Retina (tissue), 1 donor: ENCODE data around the gene NAALADL2.

Experiments
- DNase-seq: peaks from one replicate; pipeline ENCODE4 v3.0.0-alpha.2; 2016

The NAALADL2 gene

DNA sequence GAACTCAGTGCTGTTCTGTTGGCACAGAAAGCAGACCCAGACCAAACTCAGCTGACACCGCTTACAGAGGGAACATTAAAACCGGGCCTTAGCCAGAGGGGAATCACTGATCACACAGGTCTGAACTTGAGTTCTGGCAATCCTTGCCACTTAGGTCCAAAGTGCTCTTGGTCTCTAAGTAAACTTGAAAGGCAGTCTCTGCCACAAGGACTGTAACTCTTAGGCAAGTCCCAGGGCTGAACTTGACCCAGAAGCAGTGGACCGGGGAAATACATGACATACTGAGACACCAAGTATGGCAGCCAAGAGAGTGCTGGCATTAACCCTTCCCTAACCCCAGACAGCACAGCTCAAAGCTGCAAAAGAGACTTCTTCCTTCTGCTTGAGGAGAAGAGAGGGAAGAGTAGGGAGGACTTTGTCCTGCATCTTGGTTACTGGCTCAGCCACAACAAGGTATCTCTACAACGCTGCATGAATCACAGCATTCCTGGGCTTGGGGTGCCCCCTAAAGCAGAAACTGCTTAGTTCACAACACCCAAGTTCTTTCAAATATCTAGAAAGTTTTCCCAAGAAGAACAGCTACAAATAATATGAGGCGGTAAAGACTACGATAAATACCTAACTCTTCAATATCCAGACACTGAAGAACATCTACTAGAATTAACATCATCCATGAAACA, 32.5 kb downstream of the NAALADL2 start:
- DNase-seq, result no peak

- no peak for DNase-seq
These were observed 47.9 kb downstream of the NAALADL2 start for GRCh38 chr3:174907027-174907426.

- no peak for DNase-seq
These were observed 48.7 kb downstream of the NAALADL2 start for GRCh38 chr3:174907628-174908407.

GRCh38 chr3:174931473-174932353, 72.6 kb downstream of the NAALADL2 start:
- no peak for DNase-seq

GRCh38 chr3:174936590-174936989, 77.5 kb downstream of the NAALADL2 start:
- DNase-seq, result no peak

GRCh38 chr3:174937478-174937877, 78.3 kb downstream of the NAALADL2 start:
- DNase-seq, result no peak

GRCh38 chr3:174938102-174938501, 79.0 kb downstream of the NAALADL2 start:
- no peak for DNase-seq

- no peak for DNase-seq
These were observed 81.0 kb downstream of the NAALADL2 start for GRCh38 chr3:174940151-174940550.

DNA sequence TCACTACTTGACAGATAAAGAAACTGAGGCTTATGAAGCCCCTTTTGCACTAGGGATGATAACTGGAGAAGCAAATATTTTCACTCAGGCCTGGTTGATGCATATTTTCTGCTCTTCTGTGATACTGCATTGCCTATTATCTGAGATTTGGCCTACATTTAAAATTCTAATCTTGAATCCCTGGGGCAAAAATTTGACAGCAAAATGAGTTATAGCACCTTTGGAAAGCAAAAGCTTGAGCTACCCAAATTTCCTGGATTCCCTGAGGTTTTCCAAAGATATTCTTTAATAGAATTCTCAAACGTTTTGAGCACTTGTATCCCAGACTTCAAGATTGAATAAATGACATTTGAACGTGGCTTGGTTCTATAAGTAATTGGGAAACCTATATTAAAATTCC, 86.1 kb downstream of the NAALADL2 start:
- DNase-seq, result no peak

- no peak for DNase-seq
These were observed 86.8 kb downstream of the NAALADL2 start for GRCh38 chr3:174945951-174946350.

DNA sequence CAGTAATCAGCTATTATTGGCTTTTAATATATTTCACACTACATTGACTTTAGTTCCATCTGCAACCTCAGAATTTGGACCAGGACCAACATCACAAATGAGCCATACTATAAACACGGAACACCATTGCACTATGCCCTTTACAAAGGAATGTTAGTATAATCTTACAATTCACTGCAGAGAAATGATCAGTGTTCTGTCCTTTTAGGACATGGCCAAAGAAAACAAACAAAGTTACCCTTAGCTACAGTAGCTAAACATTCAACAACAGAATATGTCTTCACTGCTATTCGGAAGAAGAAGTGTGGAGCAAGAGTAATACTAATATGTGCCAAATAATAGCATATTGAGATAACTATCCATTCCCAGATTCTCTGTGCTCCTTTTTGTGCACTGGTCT, 90.4 kb downstream of the NAALADL2 start:
- DNase-seq, result no peak

DNA sequence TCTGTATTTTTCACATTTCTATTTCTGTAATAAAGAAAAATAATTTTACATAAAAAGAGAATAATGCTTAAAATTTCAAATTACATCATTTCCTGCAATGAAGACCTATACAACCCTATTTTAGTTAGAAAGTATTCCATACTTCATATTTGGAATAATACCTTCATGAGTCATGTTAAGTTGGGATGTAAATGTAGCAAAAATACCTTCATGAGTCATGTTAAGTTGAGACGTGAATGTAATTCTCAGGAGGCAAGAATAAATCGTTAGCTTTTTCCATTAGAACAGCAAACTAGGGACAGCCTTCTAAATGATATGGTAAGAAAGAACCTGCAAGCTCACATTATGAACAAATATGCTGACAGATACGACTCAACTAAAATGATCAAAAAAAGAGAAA, 91.9 kb downstream of the NAALADL2 start:
- DNase-seq, result no peak

DNA sequence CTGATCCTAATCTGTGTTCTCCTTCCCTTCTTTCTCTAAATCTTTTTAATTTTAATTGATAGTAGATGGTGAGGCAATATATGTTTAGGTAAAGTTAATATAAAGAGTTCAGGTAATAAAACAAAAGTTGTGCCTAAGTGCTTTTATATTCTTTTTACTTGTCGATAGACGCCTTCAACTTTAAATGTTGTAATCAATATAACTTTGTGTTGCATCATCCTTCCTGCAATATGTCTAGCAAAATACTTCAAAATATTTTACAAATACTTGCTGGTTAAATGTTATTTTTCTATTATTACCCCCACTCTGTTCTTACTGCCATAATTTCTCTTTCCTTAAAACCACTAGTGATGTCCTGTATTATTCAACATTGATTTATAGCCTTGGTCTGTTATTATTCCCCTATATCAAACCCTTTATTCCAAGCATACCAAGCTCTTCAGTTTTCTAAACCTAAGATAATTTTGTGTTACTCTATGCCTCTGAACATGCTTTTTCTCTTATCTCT, 92.4 kb downstream of the NAALADL2 start:
- no peak for DNase-seq

GRCh38 chr3:174953068-174953467, 93.9 kb downstream of the NAALADL2 start:
- no peak for DNase-seq

- no peak for DNase-seq
These were observed 96.4 kb downstream of the NAALADL2 start for GRCh38 chr3:174955513-174956016.

GRCh38 chr3:174957081-174957480, 97.9 kb downstream of the NAALADL2 start:
- no peak for DNase-seq

GRCh38 chr3:174957551-174958001, 98.4 kb downstream of the NAALADL2 start:
- no peak for DNase-seq

DNA sequence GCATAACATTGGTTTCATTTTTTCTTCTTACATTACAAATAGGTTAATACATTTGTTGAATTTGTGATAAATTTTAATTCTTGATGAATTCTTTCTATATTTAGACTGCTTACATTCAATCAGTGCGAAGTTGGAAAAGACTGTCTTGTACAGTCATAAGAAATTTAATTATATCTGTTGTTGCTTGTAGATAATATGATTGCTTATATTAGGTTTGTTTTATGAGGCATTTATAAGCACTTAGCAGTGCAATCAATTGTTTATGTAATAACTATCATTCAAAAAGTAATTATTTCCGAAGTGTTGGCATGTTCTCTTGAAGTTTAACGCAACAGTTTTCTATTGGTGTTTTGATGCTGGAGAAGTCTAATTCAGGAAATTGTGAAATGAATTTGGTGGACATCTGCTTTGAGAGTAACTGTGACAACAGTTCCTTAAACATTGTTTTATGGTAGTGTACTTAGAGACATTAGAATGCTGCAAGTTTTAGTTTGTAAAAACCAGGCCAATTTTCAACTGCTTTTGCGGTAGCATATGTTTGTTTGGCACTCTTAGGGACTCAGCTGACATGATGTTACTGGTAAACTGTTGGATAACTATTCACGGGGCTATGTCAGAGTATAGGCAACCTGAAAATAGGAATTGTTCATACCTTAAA, 99.7 kb downstream of the NAALADL2 start:
- DNase-seq, result no peak

- no peak for DNase-seq
These were observed 100.5 kb downstream of the NAALADL2 start for GRCh38 chr3:174959556-174960065.

DNA sequence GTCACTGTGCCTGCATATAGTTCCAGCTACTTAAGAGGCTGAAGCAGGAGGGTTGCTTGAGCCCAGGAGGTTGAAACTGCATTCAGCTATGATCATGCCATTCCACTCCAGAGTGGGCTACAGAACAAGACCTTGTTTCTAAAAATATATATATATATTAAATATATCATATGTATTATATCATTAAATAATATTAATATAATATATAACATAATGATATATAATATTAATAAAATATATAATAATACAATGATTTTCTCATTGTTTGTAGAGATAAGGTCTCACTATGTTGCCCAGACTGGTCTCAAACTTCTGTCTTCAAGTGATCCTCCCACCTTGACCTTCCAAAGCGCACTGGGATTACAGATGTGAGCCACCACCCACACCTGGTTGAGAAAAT, 101.8 kb downstream of the NAALADL2 start:
- DNase-seq, result no peak

GRCh38 chr3:174973465-174973864, 114.3 kb downstream of the NAALADL2 start:
- DNase-seq, result no peak

GRCh38 chr3:174986685-174987084, 127.6 kb downstream of the NAALADL2 start:
- no peak for DNase-seq
